HepG2 (cell line): ENCODE measurements around the gene FGGY. TPM values are rescaled to one million over a fixed set of nuclear protein-coding genes. Genes with fewer than 3 reads are reported as not detected.
"Not testable (repeated sequence)": the region's sequence is repeated elsewhere in the genome, so short reads cannot be mapped to it uniquely, and the experiment has no call there.

Experiments
- ATAC-seq: fragments of 200-7000 bp; cut with Tn5 transposase; 3 replicates; pipeline ENCODE4 v1.9.1; 2020; ENCODE audit warnings: mild to moderate bottlenecking, moderate library complexity
- BruUV-seq: library from RNA; stranded (reverse); fragments of 400-500 nt; replicated peaks from 2 replicates; lab custom pipeline; 2021; lab: Mats Ljungman, UMichigan
- CTCF ChIA-PET: fragments of 300-600 bp; formaldehyde crosslinking; extraction: SDS; loops from one replicate; lab custom pipeline; 2021; ENCODE audit warnings: low total read pairs, inconsistent platforms, low intra/inter-chr PET ratio; lab: Yijun Ruan, JAX
- POLR2A ChIA-PET: fragments of 350-600 bp; sonication (Branson Sonifier 250); formaldehyde crosslinking; loops from one replicate; lab custom pipeline; 2020; ENCODE audit warnings: antibody characterized with exemption, inconsistent platforms; lab: Yijun Ruan, JAX
- DNase-seq: peaks from one replicate; pipeline ENCODE4 v3.0.0-alpha.2; 2015; ENCODE audit warnings: low spot score
- FAIRE-seq: peaks from 3 replicates; lab custom pipeline; 2011; peaks lifted over from hg19 to GRCh38; lab: Jason Lieb, UNC
- H2AFZ ChIP-seq: one replicate; pipeline ENCODE4 v1.6.1; 2011; ENCODE audit warnings: low read length, inconsistent platforms
- H3K27ac ChIP-seq: fragments of 300-600 bp; 3 replicates; pipeline ENCODE4 v1.8.0; 2011; ENCODE audit warnings: mixed run types, mild to moderate bottlenecking, mixed read lengths, low read length, inconsistent platforms; ENCODE audit not compliant: insufficient read depth; ENCODE audit errors: extremely low read length
- H3K27me3 ChIP-seq, 2 experiments: fragments of 200-600 bp in 1 of 2; 2 replicates in 1 of 2; 3 replicates in 1 of 2; pipeline versions ENCODE4 v1.6.0 to v1.8.0; 2011; ENCODE audit warnings: low read length in 2 of 2, mild to moderate bottlenecking in 2 of 2, moderate library complexity in 2 of 2, inconsistent platforms in 1 of 2; ENCODE audit not compliant: insufficient read depth in 2 of 2, control insufficient read depth in 1 of 2
- H3K36me3 ChIP-seq, 2 experiments: fragments of 200-600 bp in 1 of 2; replicated peaks in 1 of 2; 2 replicates in 1 of 2; 3 replicates in 1 of 2; pipeline versions ENCODE4 v1.5.1 to v1.8.0; 2011; ENCODE audit warnings: low read length in 2 of 2, inconsistent platforms in 1 of 2; ENCODE audit not compliant: insufficient read depth in 2 of 2, control insufficient read depth in 1 of 2
- H3K4me1 ChIP-seq: 2 replicates; pipeline ENCODE4 v1.5.1; 2012; ENCODE audit warnings: low read length, inconsistent platforms; ENCODE audit not compliant: insufficient read depth
- H3K4me2 ChIP-seq: 2 replicates; pipeline ENCODE4 v1.6.0; 2011; ENCODE audit warnings: low read depth, low read length, inconsistent platforms
- H3K4me3 ChIP-seq, 3 experiments: fragments of 200-600 bp in 1 of 3; sonication (generic), shearing (Covaris generic) in 1 of 3; replicated peaks in 1 of 3; 2 replicates each; pipeline ENCODE4 v1.5.1; 2011 to 2016; ENCODE audit warnings: low read length in 3 of 3, inconsistent platforms in 2 of 3, low read depth in 2 of 3, mild to moderate bottlenecking in 2 of 3, control low read depth in 1 of 3, mixed read lengths in 1 of 3; ENCODE audit not compliant: insufficient read depth in 1 of 3
- H3K79me2 ChIP-seq: one replicate; pipeline ENCODE4 v1.6.1; 2011; ENCODE audit warnings: low read length, inconsistent platforms; ENCODE audit not compliant: insufficient read depth
- H3K9ac ChIP-seq: 2 replicates; pipeline ENCODE4 v1.6.0; 2011; ENCODE audit warnings: mild to moderate bottlenecking, low read depth, low read length, inconsistent platforms; ENCODE audit not compliant: insufficient read depth
- H3K9me3 ChIP-seq: 2 replicates; pipeline ENCODE4 v1.5.1; 2012; ENCODE audit warnings: mild to moderate bottlenecking, low read length
- H4K20me1 ChIP-seq: 2 replicates; pipeline ENCODE4 v1.6.0; 2011; ENCODE audit warnings: inconsistent platforms, mild to moderate bottlenecking, low read length, moderate library complexity; ENCODE audit not compliant: insufficient read depth
- ATAD3A ChIP-seq: sonication (generic); formaldehyde crosslinking; IDR thresholded peaks from 2 replicates; pipeline ENCODE4 v1.4.0; 2020; ENCODE audit warnings: missing genetic modification reagents
- DNMT3B ChIP-seq: conservative IDR thresholded peaks from 2 replicates; pipeline ENCODE4 v1.6.1; 2016; ENCODE audit warnings: missing biosample characterization, control low read depth
- HCFC1 ChIP-seq: fragments of 150-350 bp; IDR thresholded peaks from 2 replicates; pipeline ENCODE4 v1.6.1; 2014; ENCODE audit warnings: low read depth, low read length
- JUN ChIP-seq: sonication (generic); formaldehyde crosslinking; IDR thresholded peaks from 2 replicates; pipeline ENCODE4 v1.4.0; 2020; ENCODE audit warnings: mild to moderate bottlenecking, missing genetic modification reagents
- KAT8 ChIP-seq: IDR thresholded peaks from 2 replicates; pipeline ENCODE4 v1.6.1; 2016; ENCODE audit warnings: missing genetic modification reagents, missing compliant biosample characterization
- NCOA1 ChIP-seq: sonication (generic); formaldehyde crosslinking; IDR thresholded peaks from 2 replicates; pipeline ENCODE4 v1.9.0; 2021; ENCODE audit warnings: missing genetic modification reagents
- NFE2L1 ChIP-seq: sonication (generic); formaldehyde crosslinking; IDR thresholded peaks from 2 replicates; pipeline ENCODE4 v1.4.0; 2020; ENCODE audit warnings: missing genetic modification reagents, mild to moderate bottlenecking, borderline replicate concordance
- RAD51 ChIP-seq: fragments of 450-650 bp; IDR thresholded peaks from 2 replicates; pipeline ENCODE4 v1.6.1; 2016; ENCODE audit warnings: borderline replicate concordance
- RFX5 ChIP-seq: IDR thresholded peaks from 2 replicates; pipeline ENCODE4 v1.6.1; 2011; ENCODE audit warnings: low read depth, low read length, improper control_type of control experiment
- RXRB ChIP-seq: IDR thresholded peaks from 2 replicates; pipeline ENCODE4 v1.6.1; 2016; ENCODE audit warnings: borderline replicate concordance, missing genetic modification reagents, missing compliant biosample characterization
- SCMH1 ChIP-seq: sonication (generic); formaldehyde crosslinking; IDR thresholded peaks from 2 replicates; pipeline ENCODE4 v1.9.0; 2021; ENCODE audit warnings: missing genetic modification reagents, mild to moderate bottlenecking, borderline replicate concordance
- ZFYVE20 ChIP-seq: sonication (generic); formaldehyde crosslinking; IDR thresholded peaks from 2 replicates; pipeline ENCODE4 v1.8.0; 2023; ENCODE audit warnings: low read depth, mild to moderate bottlenecking, moderate library complexity, missing genetic modification reagents, borderline replicate concordance
- ZNF260 ChIP-seq: sonication (generic); formaldehyde crosslinking; IDR thresholded peaks from 2 replicates; pipeline ENCODE4 v1.4.0; 2020; ENCODE audit warnings: missing genetic modification reagents, low read depth, mild to moderate bottlenecking, borderline replicate concordance
- WGBS: methylation state at CpG from one replicate; pipeline ENCODE4 v1.1.6; 2017; ENCODE audit warnings: low lambda C conversion rate; 5-methylcytosine and 5-hydroxymethylcytosine counted together
- in situ Hi-C: cut with HindIII; loops from 2 replicates; pipeline ENCODE4 v1.10.0; 2017; ENCODE audit warnings: low pct_unique_long_range_greater_than_20kb; ENCODE audit not compliant: extremely low pct_ligation_motif_present
- intact Hi-C: fragments of 100-400 bp; cut with micrococcal nuclease; formaldehyde crosslinking; loops from one replicate; pipeline ENCODE4 v1.10.0; 2022; ENCODE audit not compliant: unreplicated experiment
- polyA plus RNA-seq, 8 experiments: library from polyadenylated mRNA; depleted of rRNA in 3 of 8; stranded (reverse) in 7 of 8; unstranded in 1 of 8; fragments of >200 nt; fragmentation: Illumina TruSeq in 4 of 8; extraction: Trizol in 4 of 8; gene quantifications; 2 replicates each; pipeline versions ENCODE4 v1.2.1 to v1.2.3, GENCODE V29; 2011 to 2016; ENCODE audit warnings: low read depth in 4 of 8, missing spikeins in 1 of 8, mixed read lengths in 1 of 8; ENCODE audit not compliant: insufficient read depth in 1 of 8
- total RNA-seq, 5 experiments: library from RNA; depleted of rRNA; stranded (reverse); fragments of >200 nt; fragmentation: Illumina TruSeq; extraction: Trizol; gene quantifications; 2 replicates each; pipeline ENCODE4 v1.2.3, GENCODE V29; 2016; ENCODE audit warnings: low read depth in 1 of 5
- TF ChIP-seq, protein P1 (sequence below): sonication (generic); formaldehyde crosslinking; IDR thresholded peaks from 2 replicates; pipeline ENCODE4 v1.4.0; 2020; ENCODE audit warnings: mild to moderate bottlenecking, missing genetic modification reagents

FGGY gene
- total and polyA plus RNA-seq, 2 of the 13 experiments (the other 11 are each of a cell fraction or from before 2014, with no cell fraction given) = 15.7 to 27.5 TPM

DNA sequence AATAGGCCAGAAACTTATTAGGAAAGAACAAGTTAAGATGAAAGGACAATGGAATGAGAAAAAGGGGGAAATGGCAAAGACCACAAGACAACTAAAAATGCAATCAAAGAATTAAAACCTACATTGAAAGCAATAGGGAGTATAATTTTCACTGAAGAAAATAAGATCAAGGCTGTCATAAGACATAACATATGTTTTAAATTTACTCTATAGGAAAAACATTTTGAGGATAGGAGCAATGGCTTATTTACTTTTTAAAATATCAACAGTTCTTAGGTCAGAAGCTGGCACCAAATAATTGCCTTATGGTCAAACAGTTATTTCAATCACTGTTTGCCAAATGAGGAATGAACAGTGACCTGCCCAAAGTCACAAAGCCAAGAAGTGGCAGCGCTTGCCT, 346.6 kb downstream of the FGGY start (continued):
- TF ChIP-seq, protein P1, sequence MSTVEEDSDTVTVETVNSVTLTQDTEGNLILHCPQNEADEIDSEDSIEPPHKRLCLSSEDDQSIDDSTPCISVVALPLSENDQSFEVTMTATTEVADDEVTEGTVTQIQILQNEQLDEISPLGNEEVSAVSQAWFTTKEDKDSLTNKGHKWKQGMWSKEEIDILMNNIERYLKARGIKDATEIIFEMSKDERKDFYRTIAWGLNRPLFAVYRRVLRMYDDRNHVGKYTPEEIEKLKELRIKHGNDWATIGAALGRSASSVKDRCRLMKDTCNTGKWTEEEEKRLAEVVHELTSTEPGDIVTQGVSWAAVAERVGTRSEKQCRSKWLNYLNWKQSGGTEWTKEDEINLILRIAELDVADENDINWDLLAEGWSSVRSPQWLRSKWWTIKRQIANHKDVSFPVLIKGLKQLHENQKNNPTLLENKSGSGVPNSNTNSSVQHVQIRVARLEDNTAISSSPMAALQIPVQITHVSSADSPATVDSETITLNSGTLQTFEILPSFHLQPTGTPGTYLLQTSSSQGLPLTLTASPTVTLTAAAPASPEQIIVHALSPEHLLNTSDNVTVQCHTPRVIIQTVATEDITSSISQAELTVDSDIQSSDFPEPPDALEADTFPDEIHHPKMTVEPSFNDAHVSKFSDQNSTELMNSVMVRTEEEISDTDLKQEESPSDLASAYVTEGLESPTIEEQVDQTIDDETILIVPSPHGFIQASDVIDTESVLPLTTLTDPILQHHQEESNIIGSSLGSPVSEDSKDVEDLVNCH = no peak
- TF ChIP-seq RXRB (CRISPR knock-in tag) (no peak), RFX5 (no peak), SCMH1 (no peak), HCFC1 (no peak), NCOA1 (CRISPR knock-in tag) (no peak)

DNA sequence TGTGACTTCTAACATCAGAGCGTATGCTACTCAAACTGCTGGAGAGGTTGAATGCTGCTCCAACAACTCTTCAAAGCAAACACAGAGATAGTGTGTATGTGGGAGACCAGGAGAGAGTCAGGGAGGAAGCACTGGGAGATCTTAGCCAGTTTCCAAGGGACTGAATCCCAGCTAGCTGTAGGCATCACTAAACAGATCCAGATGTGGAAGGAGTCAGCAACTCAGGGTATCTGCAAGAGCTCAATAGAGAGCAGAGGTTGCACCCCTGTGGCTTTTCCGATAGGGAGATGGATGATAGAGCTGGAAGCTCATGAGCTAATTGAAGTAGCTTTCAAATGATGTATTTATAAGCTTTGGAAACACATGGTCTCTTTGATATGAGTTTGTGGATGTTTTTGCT, 349.0 kb downstream of the FGGY start:
- H3K27me3 ChIP-seq = no peaks in the 10 kb centered on the region
- no peak overlapping the region for H3K9ac ChIP-seq
- H3K36me3 ChIP-seq = no peaks in the 10 kb centered on the region
- ATAC-seq = no peak
- no peaks in the 10 kb centered on the region for H3K9me3 ChIP-seq
- no peak overlapping the region for H3K4me2 ChIP-seq
- no peak overlapping the region for H2AFZ ChIP-seq
- no peaks in the 10 kb centered on the region for H4K20me1 ChIP-seq
- CTCF ChIA-PET = no interaction called here
- no peak overlapping the region for H3K27ac ChIP-seq
- FAIRE-seq = no peak
- intact Hi-C loops = no loop called here
- no peak for DNase-seq
- BruUV-seq = no TSS peak
- no peaks in the 10 kb centered on the region for H3K79me2 ChIP-seq
- H3K4me1 ChIP-seq = peaks cover 62% of the 10 kb centered on the region
- TF ChIP-seq NFE2L1 (CRISPR knock-in tag) (no peak), RAD51 (no peak), ZFYVE20 (no peak), JUN (CRISPR knock-in tag) (no peak), ZNF260 (CRISPR knock-in tag) (no peak), ATAD3A (CRISPR knock-in tag) (no peak), KAT8 (no peak), DNMT3B (no peak)
- POLR2A ChIA-PET = no interaction called here
- WGBS = 96% methylated on average over 2 of the region's 2 CpGs
- in situ Hi-C loops = no loop called here
- no peak overlapping the region for H3K4me3 ChIP-seq

DNA sequence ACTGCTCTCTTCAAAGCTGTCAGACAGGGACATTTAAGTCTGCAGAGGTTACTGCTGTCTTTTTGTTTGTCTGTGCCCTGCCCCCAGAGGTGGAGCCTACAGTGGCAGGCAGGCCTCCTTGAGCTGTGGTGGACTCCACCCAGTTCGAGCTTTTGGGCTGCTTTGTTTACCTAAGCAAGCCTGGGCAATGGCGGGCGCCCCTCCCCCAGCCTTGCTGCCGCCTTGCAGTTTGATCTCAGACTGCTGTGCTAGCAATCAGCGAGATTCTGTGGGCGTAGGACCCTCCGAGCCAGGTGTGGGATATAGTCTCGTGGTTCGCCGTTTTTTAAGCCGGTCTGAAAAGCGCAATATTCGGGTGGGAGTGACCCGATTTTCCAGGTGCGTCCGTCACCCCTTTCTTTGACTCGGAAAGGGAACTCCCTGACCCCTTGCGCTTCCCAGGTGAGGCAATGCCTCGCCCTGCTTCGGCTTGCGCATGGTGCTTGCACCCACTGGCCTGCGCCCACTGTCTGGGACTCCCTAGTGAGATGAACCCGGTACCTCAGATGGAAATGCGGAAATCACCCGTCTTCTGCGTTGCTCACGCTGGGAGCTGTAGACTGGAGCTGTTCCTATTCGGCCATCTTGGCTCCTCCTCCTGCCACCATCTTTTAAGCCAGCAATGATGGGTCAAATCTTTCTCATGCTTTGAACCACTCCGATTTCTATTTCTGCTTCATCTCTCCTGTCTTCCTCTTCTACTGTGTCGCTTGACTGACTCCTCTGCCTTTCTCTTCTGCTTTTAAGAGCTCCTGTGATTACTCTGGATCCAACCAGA, 356.5 kb downstream of the FGGY start:
- in situ Hi-C loops, H3K4me2 ChIP-seq, POLR2A ChIA-PET, H4K20me1 ChIP-seq, H3K27me3 ChIP-seq, H3K9me3 ChIP-seq, ATAC-seq, CTCF ChIA-PET, H3K36me3 ChIP-seq, H3K79me2 ChIP-seq, H3K4me3 ChIP-seq, DNase-seq, H2AFZ ChIP-seq, H3K27ac ChIP-seq, BruUV-seq, FAIRE-seq, H3K9ac ChIP-seq, intact Hi-C loops: not testable (repeated sequence)
- 98% methylated on average over 14 of the region's 30 CpGs for WGBS
- peaks cover 36% of the 10 kb centered on the region for H3K4me1 ChIP-seq
